ENCODE data around the gene ZNF773. TPM values are rescaled to one million over a fixed set of nuclear protein-coding genes. Genes with fewer than 3 reads are reported as not detected.
"Not testable (repeated sequence)": the region's sequence is repeated elsewhere in the genome, so short reads cannot be mapped to it uniquely, and the experiment has no call there.

The ZNF773 gene
- 5.2 TPM for polyA plus RNA-seq (2013, experiment 1 of 2)
- 4.7 TPM for polyA plus RNA-seq (2013, experiment 2 of 2)

- H4K8ac ChIP-seq (ENCODE audit: low read length), result peak within 1 kb of the TSS; percentile 95
- H2BK5ac ChIP-seq (ENCODE audit: low read depth, low read length, poor library complexity, severe bottlenecking), result peak within 1 kb of the TSS; percentile 4
- H2AK5ac ChIP-seq (ENCODE audit: low read length, severe bottlenecking); H2BK12ac ChIP-seq (ENCODE audit: low read length in 2 of 2); H3K23ac ChIP-seq (ENCODE audit: low read length in 2 of 2); H3K27ac ChIP-seq (ENCODE audit: low read length, poor library complexity, severe bottlenecking); H3K27me3 ChIP-seq (ENCODE audit: control insufficient read depth in 1 of 2, insufficient read depth in 1 of 2, low read length in 2 of 2); H3K4me1 ChIP-seq (ENCODE audit: control insufficient read depth, insufficient read depth, low read depth, low read length); H3K9me3 ChIP-seq (ENCODE audit: control insufficient read depth, low read length): not testable (repeated sequence)
- peak within 1 kb of the TSS; percentile 92 for H3K9ac ChIP-seq (ENCODE audit: low read length)
- H3K4me3 ChIP-seq (ENCODE audit: insufficient read depth in 1 of 2, low read depth in 1 of 2, low read length in 2 of 2), result peak within 1 kb of the TSS; percentile 82 to 86
- H2AFZ ChIP-seq (ENCODE audit: low read depth, low read length), result peak within 1 kb of the TSS; percentile 88
- peak; percentile 95 for DNase-seq
- WGBS, result under 1% methylated on average over 40 of the region's 69 CpGs
- peak within 1 kb of the TSS; percentile 19 for H2BK120ac ChIP-seq (ENCODE audit: low read depth, low read length)
- H3K14ac ChIP-seq (ENCODE audit: low read length in 2 of 2), result peak within 1 kb of the TSS in 1 of 2 experiments; percentile 97
- peak within 1 kb of the TSS; percentile 75 for H3K4me2 ChIP-seq (ENCODE audit: low read length, poor library complexity, severe bottlenecking)
- H2BK15ac ChIP-seq (ENCODE audit: low read depth, poor library complexity, severe bottlenecking), result peak within 1 kb of the TSS; percentile 83
- H3K4ac ChIP-seq (ENCODE audit: low read depth in 1 of 2, low read length in 2 of 2), result peak within 1 kb of the TSS; percentile 90 to 94
- H3K36me3 ChIP-seq (ENCODE audit: control insufficient read depth in 1 of 2, insufficient read depth in 2 of 2, low read depth in 1 of 2, low read length in 2 of 2), result peaks cover 21 to 25% of the 10 kb centered on the region in 2 experiments
- H3K18ac ChIP-seq (ENCODE audit: low read depth in 1 of 2, low read length in 2 of 2), result peak within 1 kb of the TSS; percentile 89 to 91
- peak within 1 kb of the TSS; percentile 52 for H4K91ac ChIP-seq (ENCODE audit: low read length)
- peaks cover 28% of the 10 kb centered on the region for H3K79me1 ChIP-seq (replicated peaks; ENCODE audit: low read length, poor library complexity, severe bottlenecking)
Measured at GRCh38 chr19:57499680-57500395, at the start of gene ZNF773. Gene ZNF773, plus strand, starts transcription at chr19:57499938. Its CDS starts 143 bp downstream, at chr19:57500081.

GRCh38 chr19:57452307-57452706 lies 47.4 kb upstream of the ZNF773 start:
- peaks cover 10 to 38% of the 10 kb centered on the region in 2 experiments for H3K36me3 ChIP-seq (ENCODE audit: control insufficient read depth in 1 of 2, insufficient read depth in 2 of 2, low read depth in 1 of 2, low read length in 2 of 2)
- no peak overlapping the region for H3K4ac ChIP-seq (ENCODE audit: low read depth in 1 of 2, low read length in 2 of 2)
- no peak overlapping the region for H3K27ac ChIP-seq (ENCODE audit: low read length, poor library complexity, severe bottlenecking)
- H3K18ac ChIP-seq (ENCODE audit: low read depth in 1 of 2, low read length in 2 of 2), result no peak overlapping the region
- H3K9me3 ChIP-seq (ENCODE audit: control insufficient read depth, low read length), result peaks cover 50% of the 10 kb centered on the region
- no peak overlapping the region for H2AFZ ChIP-seq (ENCODE audit: low read depth, low read length)
- no peak overlapping the region for H2BK15ac ChIP-seq (ENCODE audit: low read depth, poor library complexity, severe bottlenecking)
- H4K91ac ChIP-seq (ENCODE audit: low read length), result no peak overlapping the region
- no peak overlapping the region for H2BK5ac ChIP-seq (ENCODE audit: low read depth, low read length, poor library complexity, severe bottlenecking)
- H3K9ac ChIP-seq (ENCODE audit: low read length), result no peak overlapping the region
- DNase-seq, result no peak
- no peaks in the 10 kb centered on the region for H3K4me1 ChIP-seq (ENCODE audit: control insufficient read depth, insufficient read depth, low read depth, low read length)
- no peak overlapping the region for H2BK12ac ChIP-seq (ENCODE audit: low read length in 2 of 2)
- H4K8ac ChIP-seq (ENCODE audit: low read length), result no peak overlapping the region
- WGBS, result 97% methylated on average over 2 of the region's 3 CpGs
- no peak overlapping the region for H2BK120ac ChIP-seq (ENCODE audit: low read depth, low read length)
- no peak overlapping the region for H2AK5ac ChIP-seq (ENCODE audit: low read length, severe bottlenecking)
- no peaks in the 10 kb centered on the region for H3K27me3 ChIP-seq (ENCODE audit: control insufficient read depth in 1 of 2, insufficient read depth in 1 of 2, low read length in 2 of 2)
- H3K23ac ChIP-seq (ENCODE audit: low read length in 2 of 2), result no peak overlapping the region
- peaks cover 19% of the 10 kb centered on the region for H3K79me1 ChIP-seq (replicated peaks; ENCODE audit: low read length, poor library complexity, severe bottlenecking)
- no peak overlapping the region for H3K4me3 ChIP-seq (ENCODE audit: insufficient read depth in 1 of 2, low read depth in 1 of 2, low read length in 2 of 2)
- no peak overlapping the region for H3K4me2 ChIP-seq (ENCODE audit: low read length, poor library complexity, severe bottlenecking)
- no peak overlapping the region for H3K14ac ChIP-seq (ENCODE audit: low read length in 2 of 2)

GRCh38 chr19:57465680-57466381 lies 33.9 kb upstream of the ZNF773 start:
- Histone ChIP-seq H2BK120ac (ENCODE audit: low read depth, low read length) (no peak overlapping the region), H2BK15ac (ENCODE audit: low read depth, poor library complexity, severe bottlenecking) (no peak overlapping the region), H3K18ac (ENCODE audit: low read depth in 1 of 2, low read length in 2 of 2) (no peak overlapping the region), H3K9ac (ENCODE audit: low read length) (no peak overlapping the region), H3K27me3 (ENCODE audit: control insufficient read depth in 1 of 2, insufficient read depth in 1 of 2, low read length in 2 of 2) (no peaks in the 10 kb centered on the region), H3K23ac (ENCODE audit: low read length in 2 of 2) (no peak overlapping the region), H3K4me3 (ENCODE audit: insufficient read depth in 1 of 2, low read depth in 1 of 2, low read length in 2 of 2) (no peak overlapping the region), H3K9me3 (ENCODE audit: control insufficient read depth, low read length) (peaks cover 63% of the 10 kb centered on the region), H2AK5ac (ENCODE audit: low read length, severe bottlenecking) (no peak overlapping the region), H2AFZ (ENCODE audit: low read depth, low read length) (no peak overlapping the region), H3K14ac (ENCODE audit: low read length in 2 of 2) (no peak overlapping the region), H3K36me3 (ENCODE audit: control insufficient read depth in 1 of 2, insufficient read depth in 2 of 2, low read depth in 1 of 2, low read length in 2 of 2) (peaks cover 9 to 19% of the 10 kb centered on the region in 2 experiments), H3K4me2 (ENCODE audit: low read length, poor library complexity, severe bottlenecking) (no peak overlapping the region), H3K4me1 (ENCODE audit: control insufficient read depth, insufficient read depth, low read depth, low read length) (no peaks in the 10 kb centered on the region), H4K91ac (ENCODE audit: low read length) (no peak overlapping the region), H3K4ac (ENCODE audit: low read depth in 1 of 2, low read length in 2 of 2) (no peak overlapping the region), H2BK5ac (ENCODE audit: low read depth, low read length, poor library complexity, severe bottlenecking) (no peak overlapping the region), H3K79me1 (replicated peaks; ENCODE audit: low read length, poor library complexity, severe bottlenecking) (peaks cover 14% of the 10 kb centered on the region), H3K27ac (ENCODE audit: low read length, poor library complexity, severe bottlenecking) (no peak overlapping the region), H4K8ac (ENCODE audit: low read length) (no peak overlapping the region), H2BK12ac (ENCODE audit: low read length in 2 of 2) (no peak overlapping the region)
- DNase-seq, result peak; percentile 26
- 92% methylated on average over 4 of the region's 5 CpGs for WGBS

- WGBS, result 92% methylated on average over 4 of the region's 5 CpGs
- DNase-seq, result no peak
Measured at GRCh38 chr19:57466489-57466888, 33.2 kb upstream of the ZNF773 start.

More at GRCh38 chr19:57466489-57466888, 33.2 kb upstream of the ZNF773 start:
- no peak overlapping the region for H3K14ac ChIP-seq (ENCODE audit: low read length in 2 of 2)
- H3K4me2 ChIP-seq (ENCODE audit: low read length, poor library complexity, severe bottlenecking), result no peak overlapping the region
- H3K4me3 ChIP-seq (ENCODE audit: insufficient read depth in 1 of 2, low read depth in 1 of 2, low read length in 2 of 2), result no peak overlapping the region
- no peak overlapping the region for H2AFZ ChIP-seq (ENCODE audit: low read depth, low read length)
- no peak overlapping the region for H2BK12ac ChIP-seq (ENCODE audit: low read length in 2 of 2)
- no peak overlapping the region for H4K91ac ChIP-seq (ENCODE audit: low read length)
- H3K9ac ChIP-seq (ENCODE audit: low read length), result no peak overlapping the region
- H2BK15ac ChIP-seq (ENCODE audit: low read depth, poor library complexity, severe bottlenecking), result no peak overlapping the region
- no peak overlapping the region for H3K4ac ChIP-seq (ENCODE audit: low read depth in 1 of 2, low read length in 2 of 2)
- no peak overlapping the region for H3K18ac ChIP-seq (ENCODE audit: low read depth in 1 of 2, low read length in 2 of 2)
- H2BK5ac ChIP-seq (ENCODE audit: low read depth, low read length, poor library complexity, severe bottlenecking), result no peak overlapping the region
- H2AK5ac ChIP-seq (ENCODE audit: low read length, severe bottlenecking), result no peak overlapping the region
- H3K36me3 ChIP-seq (ENCODE audit: control insufficient read depth in 1 of 2, insufficient read depth in 2 of 2, low read depth in 1 of 2, low read length in 2 of 2), result peaks cover 9 to 22% of the 10 kb centered on the region in 2 experiments
- H3K23ac ChIP-seq (ENCODE audit: low read length in 2 of 2), result no peak overlapping the region
- no peaks in the 10 kb centered on the region for H3K4me1 ChIP-seq (ENCODE audit: control insufficient read depth, insufficient read depth, low read depth, low read length)
- peaks cover 14% of the 10 kb centered on the region for H3K79me1 ChIP-seq (replicated peaks; ENCODE audit: low read length, poor library complexity, severe bottlenecking)
- H2BK120ac ChIP-seq (ENCODE audit: low read depth, low read length), result no peak overlapping the region
- no peak overlapping the region for H3K27ac ChIP-seq (ENCODE audit: low read length, poor library complexity, severe bottlenecking)
- no peak overlapping the region for H4K8ac ChIP-seq (ENCODE audit: low read length)
- no peaks in the 10 kb centered on the region for H3K27me3 ChIP-seq (ENCODE audit: control insufficient read depth in 1 of 2, insufficient read depth in 1 of 2, low read length in 2 of 2)
- H3K9me3 ChIP-seq (ENCODE audit: control insufficient read depth, low read length), result peaks cover 70% of the 10 kb centered on the region

Data from mesenchymal stem cell (in vitro differentiated cells and primary cell).